H1 (cell line): ENCODE data around the gene C14orf119. TPM values are rescaled to one million over a fixed set of nuclear protein-coding genes. Genes with fewer than 3 reads are reported as not detected.

Experiments
- CTCF ChIA-PET: fragments of 300-600 bp; sonication (Branson Sonifier 250); formaldehyde crosslinking; loops from one replicate; lab custom pipeline; 2021; ENCODE audit not compliant: partially characterized antibody; lab: Charles Lee
- POLR2A ChIA-PET: fragments of 300-600 bp; sonication (Branson Sonifier 250); formaldehyde crosslinking; loops from one replicate; lab custom pipeline; 2021; ENCODE audit warnings: inconsistent platforms; ENCODE audit not compliant: partially characterized antibody; lab: Charles Lee
- DNase-seq, 2 experiments: peaks; one replicate each; pipeline versions ENCODE4 v3.0.0 to v3.0.0-alpha.2; 2010 to 2022; ENCODE audit warnings: low spot score in 2 of 2, low read depth in 1 of 2, mixed read lengths in 1 of 2
- FAIRE-seq: peaks from 2 replicates; lab custom pipeline; 2011; peaks lifted over from hg19 to GRCh38; lab: Jason Lieb, UNC
- H2AFZ ChIP-seq: 2 replicates; pipeline ENCODE4 v1.8.1; 2012; ENCODE audit warnings: low read length, inconsistent platforms
- H2AK5ac ChIP-seq: 2 replicates; pipeline ENCODE4 v1.6.1; 2013; ENCODE audit warnings: low read depth, low read length
- H2BK120ac ChIP-seq: replicated peaks from 2 replicates; pipeline ENCODE3; 2013; ENCODE audit warnings: low read depth, low read length, inconsistent platforms
- H2BK12ac ChIP-seq: 2 replicates; pipeline ENCODE4 v1.6.1; 2013; ENCODE audit warnings: low read depth, low read length
- H2BK15ac ChIP-seq: 2 replicates; pipeline ENCODE4 v1.6.1; 2013; ENCODE audit warnings: low read length
- H2BK20ac ChIP-seq: 2 replicates; pipeline ENCODE4 v1.6.1; 2013; ENCODE audit warnings: low read length
- H2BK5ac ChIP-seq: 2 replicates; pipeline ENCODE4 v1.6.1; 2013; ENCODE audit warnings: low read depth, low read length
- H3K14ac ChIP-seq: 2 replicates; pipeline ENCODE4 v1.6.1; 2013; ENCODE audit warnings: inconsistent platforms; ENCODE audit not compliant: insufficient read length
- H3K18ac ChIP-seq: 2 replicates; pipeline ENCODE4 v1.6.1; 2013; ENCODE audit warnings: low read length; ENCODE audit errors: extremely low read depth
- H3K23ac ChIP-seq: 2 replicates; pipeline ENCODE4 v1.6.1; 2013; ENCODE audit warnings: inconsistent platforms; ENCODE audit not compliant: insufficient read length
- H3K23me2 ChIP-seq: 2 replicates; pipeline ENCODE4 v1.6.1; 2013; ENCODE audit warnings: low read depth, low read length
- H3K27ac ChIP-seq: 2 replicates; pipeline ENCODE4 v1.6.1; 2011; ENCODE audit warnings: low read depth, low read length, inconsistent platforms
- H3K27me3 ChIP-seq, 4 experiments: replicated peaks in 1 of 4; 1 replicate in 1 of 4; 2 replicates in 3 of 4; pipeline versions ENCODE4 v1.6.1 to v1.8.1; 2011 to 2013; ENCODE audit warnings: low read length in 3 of 4, mild to moderate bottlenecking in 3 of 4, inconsistent platforms in 2 of 4, mixed read lengths in 2 of 4, moderate library complexity in 1 of 4; ENCODE audit not compliant: control insufficient read depth in 3 of 4, insufficient read depth in 3 of 4; ENCODE audit errors: extremely low read depth in 1 of 4
- H3K36me3 ChIP-seq, 4 experiments: 2 replicates each; pipeline versions ENCODE4 v1.6.1 to v1.8.1; 2011 to 2013; ENCODE audit warnings: mild to moderate bottlenecking in 4 of 4, low read length in 3 of 4, moderate library complexity in 2 of 4, control low read depth in 1 of 4, inconsistent platforms in 1 of 4; ENCODE audit not compliant: insufficient read depth in 4 of 4, control insufficient read depth in 2 of 4
- H3K4ac ChIP-seq: replicated peaks from 2 replicates; pipeline ENCODE3; 2013; ENCODE audit warnings: low read length, low read depth, mixed read lengths, inconsistent platforms; ENCODE audit not compliant: insufficient read length
- H3K4me1 ChIP-seq, 4 experiments: replicated peaks in 1 of 4; 1 replicate in 1 of 4; 2 replicates in 3 of 4; pipeline versions ENCODE4 v1.6.1 to v1.8.1; 2011 to 2013; ENCODE audit warnings: low read length in 3 of 4, inconsistent platforms in 2 of 4, mixed read lengths in 1 of 4; ENCODE audit not compliant: insufficient read depth in 4 of 4, control insufficient read depth in 3 of 4
- H3K4me2 ChIP-seq, 2 experiments: 2 replicates each; pipeline versions ENCODE4 v1.6.1 to v1.8.1; 2011 to 2013; ENCODE audit warnings: low read depth in 2 of 2, low read length in 2 of 2, control low read depth in 1 of 2, inconsistent platforms in 1 of 2, mild to moderate bottlenecking in 1 of 2; ENCODE audit not compliant: insufficient read depth in 1 of 2
- H3K4me3 ChIP-seq, 4 experiments: fragments of 200-600, 300-600 bp in 1 of 4; sonication (generic), shearing (Covaris generic), sonication (Bioruptor Twin) in 1 of 4; 2 replicates each; pipeline versions ENCODE4 v1.5.1 to v1.8.1; 2011 to 2016; ENCODE audit warnings: low read length in 4 of 4, low read depth in 3 of 4, control low read depth in 2 of 4, inconsistent platforms in 2 of 4, mild to moderate bottlenecking in 2 of 4, mixed read lengths in 1 of 4, moderate library complexity in 1 of 4; ENCODE audit not compliant: insufficient read depth in 2 of 4; ENCODE audit errors: extremely low read depth in 1 of 4
- H3K56ac ChIP-seq: replicated peaks from 2 replicates; pipeline ENCODE3; 2013; ENCODE audit warnings: low read depth, mild to moderate bottlenecking, mixed read lengths, low read length, inconsistent platforms; ENCODE audit not compliant: insufficient read length
- H3K79me1 ChIP-seq: 2 replicates; pipeline ENCODE4 v1.6.1; 2013; ENCODE audit warnings: low read depth, low read length, control low read depth
- H3K79me2 ChIP-seq, 2 experiments: 2 replicates each; pipeline versions ENCODE4 v1.6.1 to v1.8.1; 2012 to 2013; ENCODE audit warnings: low read length in 2 of 2, mild to moderate bottlenecking in 2 of 2, inconsistent platforms in 1 of 2; ENCODE audit not compliant: insufficient read depth in 2 of 2, control insufficient read depth in 1 of 2
- H3K9ac ChIP-seq, 4 experiments: replicated peaks in 1 of 4; 1 replicate in 1 of 4; 2 replicates in 3 of 4; pipeline versions ENCODE4 v1.6.1 to v1.8.1; 2011 to 2013; ENCODE audit warnings: low read depth in 3 of 4, low read length in 3 of 4, control low read depth in 2 of 4, mild to moderate bottlenecking in 2 of 4, moderate library complexity in 2 of 4, inconsistent platforms in 1 of 4; ENCODE audit errors: extremely low read depth in 1 of 4
- H3K9me3 ChIP-seq, 2 experiments: 2 replicates each; pipeline versions ENCODE4 v1.6.1 to v1.8.1; 2012 to 2013; ENCODE audit warnings: mild to moderate bottlenecking in 2 of 2, moderate library complexity in 2 of 2, control low read depth in 1 of 2, inconsistent platforms in 1 of 2, low read depth in 1 of 2, low read length in 1 of 2, mixed read lengths in 1 of 2; ENCODE audit not compliant: insufficient read depth in 2 of 2
- H4K20me1 ChIP-seq, 2 experiments: replicated peaks in 1 of 2; 2 replicates each; pipeline versions ENCODE3 to v1.8.1; 2011 to 2013; ENCODE audit warnings: inconsistent platforms in 2 of 2, low read length in 2 of 2, mild to moderate bottlenecking in 1 of 2; ENCODE audit not compliant: insufficient read depth in 2 of 2, control insufficient read depth in 1 of 2
- H4K5ac ChIP-seq: 2 replicates; pipeline ENCODE4 v1.6.1; 2013; ENCODE audit warnings: low read length, low read depth, mixed read lengths, inconsistent platforms; ENCODE audit not compliant: insufficient read length
- H4K8ac ChIP-seq: 2 replicates; pipeline ENCODE4 v1.8.0; 2013; ENCODE audit warnings: mild to moderate bottlenecking, moderate library complexity, low read length, inconsistent platforms; ENCODE audit not compliant: insufficient read depth; ENCODE audit errors: extremely low read depth
- H4K91ac ChIP-seq: replicated peaks from 2 replicates; pipeline ENCODE3; 2013; ENCODE audit warnings: low read length, mixed read lengths, inconsistent platforms; ENCODE audit not compliant: insufficient read length
- POLR2A ChIP-seq, 2 experiments: IDR thresholded peaks; 1 replicate in 1 of 2; 2 replicates in 1 of 2; pipeline ENCODE4 v1.6.1; 2011; ENCODE audit warnings: low read depth in 2 of 2, low read length in 2 of 2, mild to moderate bottlenecking in 2 of 2; ENCODE audit errors: control extremely low read depth in 1 of 2
- WGBS, 2 experiments: shearing (Covaris generic) in 1 of 2; methylation state at CpG; one replicate each; pipeline versions ENCODE4 v1.1.6 to v1.1.7; 2013 to 2015; ENCODE audit warnings: low lambda C conversion rate in 2 of 2, mixed read lengths in 2 of 2, inconsistent platforms in 1 of 2, low coverage in 1 of 2, missing lambda C conversion rate in 1 of 2; ENCODE audit not compliant: insufficient replicate concordance in 2 of 2, insufficient coverage in 1 of 2, insufficient read length in 1 of 2; ENCODE audit errors: extremely low coverage in 1 of 2, missing lambda C conversion rate in 1 of 2; 5-methylcytosine and 5-hydroxymethylcytosine counted together
- polyA plus RNA-seq, 7 experiments: library from polyadenylated mRNA; depleted of rRNA in 3 of 7; stranded (reverse) in 5 of 7; unstranded in 2 of 7; fragments of >200 nt in 5 of 7; fragments of 200-250 nt in 2 of 7; gene quantifications; 1 replicate in 5 of 7; 2 replicates in 1 of 7; 4 replicates in 1 of 7; pipeline versions ENCODE4 v1.2.1 to v1.2.3, GENCODE V29; 2011 to 2013; ENCODE audit warnings: missing spikeins in 2 of 7, mixed read lengths in 2 of 7
- total RNA-seq: library from RNA; stranded (reverse); fragmentation: NEBNext Ultra II Directional; extraction: Animal tissue kit (Norgen Biotek cat#: 25700); gene quantifications from 2 replicates; pipeline ENCODE4 v1.2.1, GENCODE V29; 2021

The C14orf119 gene
- total and polyA plus RNA-seq, 2 of the 8 experiments (the other 6 are each of a cell fraction or from before 2014, with no cell fraction given): 78.1 to 94.0 TPM

DNA sequence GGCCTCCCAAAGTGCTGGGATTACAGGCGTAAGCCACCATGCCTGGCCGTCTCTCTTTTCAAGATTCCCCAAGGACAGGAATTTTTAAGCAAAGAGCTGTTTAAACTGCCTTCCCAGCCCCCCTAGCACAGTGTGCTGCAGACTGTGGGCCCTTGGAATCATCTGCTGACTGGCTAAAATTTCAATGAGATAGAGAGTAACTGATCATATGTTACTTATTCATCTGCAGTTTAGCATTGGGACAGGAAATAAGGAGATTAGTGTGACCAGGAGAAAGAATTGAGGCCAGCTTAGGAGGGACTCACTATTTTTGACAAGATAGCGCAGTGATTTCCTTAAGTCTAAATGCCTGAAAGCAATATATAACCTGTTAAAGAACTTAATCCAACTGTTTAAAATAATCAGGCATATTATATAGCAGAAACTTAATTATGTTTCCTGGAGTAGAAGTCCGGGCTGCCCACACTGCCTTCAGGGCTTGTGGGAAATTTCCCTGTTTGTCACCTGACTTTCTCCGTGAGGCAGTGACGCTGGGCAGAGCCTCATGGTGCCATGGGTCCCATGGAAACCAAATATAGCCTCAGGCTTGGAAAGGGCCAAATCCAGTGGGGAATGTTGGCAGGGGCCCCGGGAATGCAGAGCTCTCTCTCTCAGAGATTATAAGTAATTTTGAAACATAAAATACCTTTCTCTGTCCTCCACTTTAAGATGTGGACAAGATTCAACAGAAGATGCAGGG lies 46.6 kb downstream of the C14orf119 start:
- no peak overlapping the region for H2BK15ac ChIP-seq
- H3K79me1 ChIP-seq: no peaks in the 10 kb centered on the region
- H2BK12ac ChIP-seq: no peak overlapping the region
- no peak overlapping the region for H4K8ac ChIP-seq
- no peak overlapping the region for H3K14ac ChIP-seq
- peaks cover 2 to 4% of the 10 kb centered on the region in 2 experiments for H4K20me1 ChIP-seq
- H3K9ac ChIP-seq: no peak overlapping the region
- H3K9me3 ChIP-seq: no peaks in the 10 kb centered on the region
- no peak overlapping the region for H3K4ac ChIP-seq
- no peaks in the 10 kb centered on the region for H3K4me1 ChIP-seq
- POLR2A ChIA-PET: interaction anchor here (0.6 to 3.2 kb wide), 5 partner anchors 10 to 21 kb away, joined by 3 to 9 read pairs (median 5); no protein-coding TSS in a partner anchor
- peaks cover 10 to 51% (median 29%) of the 10 kb centered on the region in 4 experiments; a peak in 6 of 8 replicates for H3K36me3 ChIP-seq
- no peaks in the 10 kb centered on the region for H3K79me2 ChIP-seq
- no peak overlapping the region for H2BK5ac ChIP-seq
- H3K56ac ChIP-seq: no peak overlapping the region
- H4K91ac ChIP-seq: no peak overlapping the region
- FAIRE-seq: no peak
- H3K4me3 ChIP-seq: no peak overlapping the region
- peaks cover 1% of the 10 kb centered on the region; the same call in 1 of the 2 replicates for H3K23me2 ChIP-seq
- 95% methylated on average over 7 of the region's 7 CpGs; no CpG with 5 or more reads in 1 of the 2 experiments for WGBS, 2 experiments
- no peak overlapping the region for H2BK20ac ChIP-seq
- H3K23ac ChIP-seq: no peak overlapping the region
- H3K27ac ChIP-seq: no peak overlapping the region
- DNase-seq: no peak
- H4K5ac ChIP-seq: no peak overlapping the region
- H3K18ac ChIP-seq: no peak overlapping the region
- no peak overlapping the region for H2AFZ ChIP-seq
- no peak overlapping the region for H3K4me2 ChIP-seq
- CTCF ChIA-PET: interaction anchor here (0.7 to 3.9 kb wide), 9 partner anchors 9 to 73 kb away, joined by 3 to 21 read pairs (median 3); no protein-coding TSS in a partner anchor
- no peaks in the 10 kb centered on the region for H3K27me3 ChIP-seq
- no peak overlapping the region for H2AK5ac ChIP-seq
- TF ChIP-seq POLR2A (IDR thresholded peaks at IDR 0.05; ENCODE audit: control extremely low read depth in 1 of 2, low read depth in 2 of 2, low read length in 2 of 2): no peak
- no peak overlapping the region for H2BK120ac ChIP-seq
